ENCODE results near the gene TBX20. TPM values are rescaled to one million over a fixed set of nuclear protein-coding genes. Genes with fewer than 3 reads are reported as not detected.

TBX20 gene
- total RNA-seq, 1 donor from 2014 or later = not detected

DNA sequence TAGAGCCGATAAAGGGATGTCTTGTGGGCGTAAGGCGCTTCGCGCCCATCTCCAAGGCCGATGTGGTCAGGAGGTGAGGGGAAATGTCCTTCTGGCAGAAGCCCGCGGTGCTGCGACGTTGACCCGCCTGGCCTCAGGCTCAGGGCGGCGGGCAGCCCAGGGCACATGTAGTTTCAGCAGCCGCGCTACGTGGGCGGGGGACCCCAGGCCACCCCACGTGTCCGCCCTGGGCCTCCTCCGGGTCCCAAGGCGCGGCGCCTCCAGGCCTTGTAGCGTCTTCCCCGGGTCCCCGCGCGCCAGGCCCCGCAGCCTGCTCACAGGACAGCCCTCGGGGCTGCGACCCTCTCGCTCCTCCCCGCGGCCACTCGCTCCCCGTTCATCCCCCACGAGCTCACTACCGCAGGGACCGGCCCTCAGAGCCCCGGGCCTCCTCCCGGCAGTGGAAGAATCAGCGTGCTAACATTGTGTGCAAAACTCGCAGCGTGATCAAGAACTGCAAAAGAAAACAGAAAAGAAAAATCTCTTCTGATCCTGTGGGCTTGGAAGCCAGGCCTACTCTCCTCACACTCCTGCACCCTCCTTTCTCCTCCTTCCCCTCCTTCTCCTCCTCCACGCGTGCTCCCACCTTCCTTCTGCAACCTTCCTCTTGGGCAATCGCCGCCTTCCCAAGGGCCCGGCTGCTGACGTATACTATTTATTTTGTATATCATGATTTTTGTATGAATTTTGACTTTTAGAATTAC, 4.4 kb upstream of the TBX20 start:
- DNase-seq (ENCODE audit: low spot score in 2 of 2) = no peak
- peaks cover 8% of the 10 kb centered on the region for H3K27me3 ChIP-seq

DNA sequence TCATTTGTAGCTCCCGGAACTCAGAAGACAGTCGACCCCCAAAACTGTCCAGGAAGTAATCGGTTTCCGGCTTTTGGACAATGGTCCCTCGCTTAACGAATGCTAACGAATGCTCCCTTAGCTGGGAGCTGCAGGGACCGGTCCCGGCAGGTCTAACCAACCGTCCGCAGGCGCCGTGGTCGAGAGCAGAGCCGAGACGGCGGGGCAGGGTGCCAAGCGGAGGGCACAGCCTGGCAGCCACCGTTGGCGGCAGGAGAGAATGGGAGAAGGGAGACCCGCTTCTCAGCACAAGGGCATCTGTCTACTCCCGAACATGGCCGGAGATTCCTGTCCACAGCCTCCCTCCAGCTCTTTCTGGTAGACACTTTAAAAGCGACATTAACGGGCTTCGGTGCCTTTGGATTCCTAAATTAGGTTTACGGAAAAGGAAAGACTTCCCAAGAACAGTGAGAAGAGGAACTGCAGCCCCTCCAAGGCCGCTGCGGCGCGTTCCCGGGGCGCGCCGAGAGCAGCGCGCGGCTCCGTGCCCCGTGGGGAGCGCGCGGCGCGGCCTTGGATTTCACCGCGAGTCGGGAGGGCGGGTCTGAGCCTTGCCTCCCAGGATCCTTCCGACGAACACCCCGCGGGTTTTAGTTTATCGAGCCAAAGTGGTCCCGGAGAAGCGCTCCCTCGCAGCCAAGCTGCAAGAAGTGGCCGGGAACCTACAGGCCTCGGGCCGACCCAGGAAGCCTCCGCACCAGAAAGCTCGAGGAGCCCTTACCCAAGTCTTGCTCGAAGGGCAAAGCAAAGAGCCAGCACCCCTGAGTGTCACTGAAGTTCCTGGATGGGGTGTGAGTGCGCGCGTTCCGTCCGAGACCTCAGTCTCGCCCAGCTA, 3.6 kb upstream of the TBX20 start:
- Histone ChIP-seq H3K4me3 (no peak overlapping the region), H3K4me1 (no peaks in the 10 kb centered on the region)
- intact Hi-C loops (cut with DNase I) = no loop called here

More for the DNA sequence above, 4.4 kb upstream of the TBX20 start:
- TF ChIP-seq, protein P1, sequence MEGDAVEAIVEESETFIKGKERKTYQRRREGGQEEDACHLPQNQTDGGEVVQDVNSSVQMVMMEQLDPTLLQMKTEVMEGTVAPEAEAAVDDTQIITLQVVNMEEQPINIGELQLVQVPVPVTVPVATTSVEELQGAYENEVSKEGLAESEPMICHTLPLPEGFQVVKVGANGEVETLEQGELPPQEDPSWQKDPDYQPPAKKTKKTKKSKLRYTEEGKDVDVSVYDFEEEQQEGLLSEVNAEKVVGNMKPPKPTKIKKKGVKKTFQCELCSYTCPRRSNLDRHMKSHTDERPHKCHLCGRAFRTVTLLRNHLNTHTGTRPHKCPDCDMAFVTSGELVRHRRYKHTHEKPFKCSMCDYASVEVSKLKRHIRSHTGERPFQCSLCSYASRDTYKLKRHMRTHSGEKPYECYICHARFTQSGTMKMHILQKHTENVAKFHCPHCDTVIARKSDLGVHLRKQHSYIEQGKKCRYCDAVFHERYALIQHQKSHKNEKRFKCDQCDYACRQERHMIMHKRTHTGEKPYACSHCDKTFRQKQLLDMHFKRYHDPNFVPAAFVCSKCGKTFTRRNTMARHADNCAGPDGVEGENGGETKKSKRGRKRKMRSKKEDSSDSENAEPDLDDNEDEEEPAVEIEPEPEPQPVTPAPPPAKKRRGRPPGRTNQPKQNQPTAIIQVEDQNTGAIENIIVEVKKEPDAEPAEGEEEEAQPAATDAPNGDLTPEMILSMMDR (IDR thresholded peaks at IDR 0.05) = no peak
- H3K27ac ChIP-seq = no peak overlapping the region
- H3K4me1 ChIP-seq = no peaks in the 10 kb centered on the region
- no peaks in the 10 kb centered on the region for H3K36me3 ChIP-seq
- intact Hi-C loops (cut with DNase I) = no loop called here
- H3K4me3 ChIP-seq = no peak overlapping the region
- no peaks in the 10 kb centered on the region for H3K9me3 ChIP-seq

DNA sequence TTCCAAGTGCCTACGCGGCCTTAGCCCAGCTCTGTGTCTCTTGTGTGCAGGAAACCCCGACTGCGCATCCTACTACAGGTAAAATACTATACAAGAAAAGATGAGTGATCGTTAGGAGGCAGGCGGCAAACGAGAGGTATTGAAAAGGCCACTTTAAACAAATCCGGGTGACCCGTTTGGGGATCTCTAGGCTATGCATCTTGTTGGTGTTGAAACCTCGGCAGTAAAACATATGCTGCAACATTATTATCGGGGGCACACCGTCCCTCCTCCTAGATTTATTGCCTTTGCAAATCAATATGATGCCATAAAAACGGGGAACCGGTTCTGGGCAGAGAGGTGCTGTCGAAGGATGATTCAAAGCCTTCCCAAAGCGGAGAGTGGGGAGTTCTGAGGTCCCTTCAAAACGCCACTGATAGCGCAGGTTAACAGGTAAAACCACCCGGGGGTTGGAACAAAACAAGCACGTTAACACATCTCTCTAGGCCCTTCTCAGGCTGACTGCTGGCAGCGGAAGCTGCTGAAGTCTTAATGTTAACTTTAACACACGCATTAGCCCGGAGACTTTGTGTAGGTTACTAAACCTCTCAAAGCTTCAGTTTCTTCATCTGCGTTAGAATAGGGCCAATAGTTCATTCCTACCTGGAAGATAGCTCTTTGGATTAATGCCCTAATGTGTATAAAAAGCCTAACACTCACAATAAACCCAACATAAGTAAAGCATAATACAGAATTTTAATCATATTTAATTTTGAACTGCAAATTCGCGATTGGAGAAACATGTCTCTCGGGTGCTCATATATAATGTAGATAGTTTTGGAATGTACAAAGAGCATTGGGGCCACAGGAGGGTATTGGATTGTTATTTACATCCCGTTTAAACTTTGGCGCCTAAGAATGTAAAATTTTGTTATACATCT, 2.6 kb upstream of the TBX20 start:
- Histone ChIP-seq H3K36me3 (no peaks in the 10 kb centered on the region), H3K4me3 (no peak overlapping the region), H3K9me3 (no peaks in the 10 kb centered on the region), H3K27ac (no peak overlapping the region), H3K4me1 (no peaks in the 10 kb centered on the region), H3K27me3 (peaks cover 8% of the 10 kb centered on the region)
- TF ChIP-seq, protein P1 (IDR thresholded peaks at IDR 0.05) = no peak
- no peak for DNase-seq (ENCODE audit: low spot score in 2 of 2)
- intact Hi-C loops (cut with DNase I) = no loop called here

More for the DNA sequence above, 3.6 kb upstream of the TBX20 start:
- H3K27me3 ChIP-seq = peaks cover 8% of the 10 kb centered on the region
- no peak for DNase-seq (ENCODE audit: low spot score in 2 of 2)
- H3K36me3 ChIP-seq = no peaks in the 10 kb centered on the region
- TF ChIP-seq, protein P1 (IDR thresholded peaks at IDR 0.05) = no peak
- H3K27ac ChIP-seq = no peak overlapping the region
- H3K9me3 ChIP-seq = no peaks in the 10 kb centered on the region

DNA sequence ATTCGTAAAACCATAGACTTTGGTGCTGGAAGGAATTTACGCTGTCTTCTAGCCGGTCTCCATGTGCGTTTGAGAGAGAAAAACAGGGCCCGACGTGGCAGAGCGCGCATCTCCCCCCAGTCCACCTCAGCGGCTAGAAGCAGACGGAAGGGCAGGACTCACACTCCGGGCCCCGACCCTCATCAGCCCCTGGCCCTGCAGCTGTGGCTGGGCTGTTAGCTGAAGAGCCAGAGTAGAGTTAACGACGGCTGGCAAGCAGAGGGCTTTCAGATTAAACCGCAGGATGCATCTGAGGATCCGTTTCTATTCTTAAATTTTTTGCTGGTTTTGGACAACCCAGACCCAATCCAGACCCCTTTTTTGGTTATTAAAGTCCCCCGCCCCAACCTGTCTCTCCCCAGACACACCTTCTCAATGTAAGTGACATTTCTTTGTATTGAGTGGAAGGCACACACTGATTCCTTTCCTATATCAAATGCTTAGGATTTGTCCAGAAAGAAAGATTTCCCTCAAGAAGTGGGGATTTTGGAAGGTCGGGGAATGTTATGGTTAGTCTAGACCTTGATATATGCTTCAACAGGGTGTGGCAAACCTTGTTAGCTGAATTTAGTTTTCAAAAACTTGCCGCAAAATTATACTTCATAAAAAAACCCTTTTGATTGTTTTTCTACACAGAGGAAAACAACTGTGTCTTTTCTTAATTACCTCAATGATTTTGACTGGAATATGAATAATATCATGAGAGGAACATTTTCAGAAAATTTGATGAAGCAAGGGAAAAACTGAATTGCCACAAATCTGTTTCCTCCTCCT, 1.7 kb upstream of the TBX20 start:
- Histone ChIP-seq H3K4me1 (no peaks in the 10 kb centered on the region), H3K4me3 (no peak overlapping the region), H3K9me3 (no peaks in the 10 kb centered on the region), H3K36me3 (no peaks in the 10 kb centered on the region), H3K27ac (no peak overlapping the region), H3K27me3 (peaks cover 8% of the 10 kb centered on the region)
- TF ChIP-seq, protein P1 (IDR thresholded peaks at IDR 0.05) = no peak
- no peak for DNase-seq (ENCODE audit: low spot score in 2 of 2)
- intact Hi-C loops (cut with DNase I) = no loop called here

All from ascending aorta (tissue), 2 donors.